HepG2 (cell line): Measurements from ENCODE around the gene TOPBP1. TPM values are rescaled to one million over a fixed set of nuclear protein-coding genes. Genes with fewer than 3 reads are reported as not detected.
A peak's percentile ranks its signal among the peaks of the same experiment; 100 is the strongest.

Experiments
- DMAP1 ChIP-seq: IDR thresholded peaks from 2 replicates; pipeline ENCODE4 v1.6.1; 2016
- EP300 ChIP-seq, 3 experiments: sonication (generic) in 1 of 3; formaldehyde crosslinking in 1 of 3; IDR thresholded peaks; 2 replicates each; pipeline versions ENCODE4 v1.5.1 to v1.6.1; 2011 to 2020; ENCODE audit warnings: low read depth in 2 of 3, low read length in 2 of 3, borderline replicate concordance in 1 of 3, improper control_type of control experiment in 1 of 3, mild to moderate bottlenecking in 1 of 3, missing genetic modification reagents in 1 of 3, moderate library complexity in 1 of 3
- ERF ChIP-seq: IDR thresholded peaks from 2 replicates; pipeline ENCODE4 v1.6.1; 2018; ENCODE audit warnings: missing biosample characterization, missing genetic modification reagents
- IRX3 ChIP-seq: sonication (generic); formaldehyde crosslinking; IDR thresholded peaks from 2 replicates; pipeline ENCODE4 v1.8.1; 2023; ENCODE audit warnings: mild to moderate bottlenecking, low read depth, missing genetic modification reagents, borderline replicate concordance
- KLF15 ChIP-seq: sonication (generic); formaldehyde crosslinking; IDR thresholded peaks from 2 replicates; pipeline ENCODE4 v1.8.1; 2023; ENCODE audit warnings: borderline replicate concordance, mild to moderate bottlenecking, inconsistent platforms, missing genetic modification reagents, mixed read lengths
- MYC ChIP-seq: sonication (generic); formaldehyde crosslinking; IDR thresholded peaks from 2 replicates; pipeline ENCODE4 v1.9.0; 2021; ENCODE audit warnings: missing genetic modification reagents, borderline replicate concordance
- NFYC ChIP-seq: IDR thresholded peaks from 2 replicates; pipeline ENCODE4 v1.6.1; 2016; ENCODE audit warnings: missing genetic modification reagents, missing compliant biosample characterization
- RARA ChIP-seq: IDR thresholded peaks from 2 replicates; pipeline ENCODE4 v1.6.1; 2016; ENCODE audit warnings: missing genetic modification reagents, missing compliant biosample characterization
- RFX5 ChIP-seq: IDR thresholded peaks from 2 replicates; pipeline ENCODE4 v1.6.1; 2011; ENCODE audit warnings: low read depth, low read length, improper control_type of control experiment
- SAP130 ChIP-seq: IDR thresholded peaks from 2 replicates; pipeline ENCODE4 v1.6.1; 2016; ENCODE audit warnings: low read depth
- SIN3A ChIP-seq: IDR thresholded peaks from 2 replicates; pipeline ENCODE4 v1.6.1; 2011; ENCODE audit warnings: low read depth, mild to moderate bottlenecking, control low read depth, low read length, borderline replicate concordance
- TBX3 ChIP-seq: fragments of 450-650 bp; IDR thresholded peaks from 2 replicates; pipeline ENCODE4 v1.6.1; 2017; ENCODE audit warnings: antibody characterized with exemption, mild to moderate bottlenecking, inconsistent platforms, borderline replicate concordance
- TCF7 ChIP-seq: sonication (generic); IDR thresholded peaks from 2 replicates; pipeline ENCODE4 v1.6.1; 2016; ENCODE audit warnings: antibody characterized with exemption, low read depth
- THAP11 ChIP-seq: IDR thresholded peaks from 2 replicates; pipeline ENCODE4 v1.6.1; 2016; ENCODE audit warnings: missing biosample characterization, missing genetic modification reagents
- ZNF335 ChIP-seq: sonication (generic); formaldehyde crosslinking; IDR thresholded peaks from 2 replicates; pipeline ENCODE4 v1.4.0; 2020; ENCODE audit warnings: missing genetic modification reagents
- ZNF432 ChIP-seq: sonication (generic); formaldehyde crosslinking; IDR thresholded peaks from 2 replicates; pipeline ENCODE4 v1.5.0; 2020; ENCODE audit warnings: missing genetic modification reagents, mild to moderate bottlenecking, borderline replicate concordance
- ZNF614 ChIP-seq: IDR thresholded peaks from 2 replicates; pipeline ENCODE4 v1.6.1; 2018; ENCODE audit warnings: missing biosample characterization, missing genetic modification reagents, inconsistent platforms, borderline replicate concordance
- ZNF891 ChIP-seq: sonication (generic); formaldehyde crosslinking; IDR thresholded peaks from 2 replicates; pipeline ENCODE4 v1.5.0; 2020; ENCODE audit warnings: mild to moderate bottlenecking, missing genetic modification reagents
- ZSCAN25 ChIP-seq: sonication (generic); formaldehyde crosslinking; IDR thresholded peaks from 2 replicates; pipeline ENCODE4 v1.8.0; 2022; ENCODE audit warnings: mild to moderate bottlenecking, missing genetic modification reagents
- polyA plus RNA-seq, 8 experiments: library from polyadenylated mRNA; depleted of rRNA in 3 of 8; stranded (reverse) in 7 of 8; unstranded in 1 of 8; fragments of >200 nt; fragmentation: Illumina TruSeq in 4 of 8; extraction: Trizol in 4 of 8; gene quantifications; 2 replicates each; pipeline versions ENCODE4 v1.2.1 to v1.2.3, GENCODE V29; 2011 to 2016; ENCODE audit warnings: low read depth in 4 of 8, missing spikeins in 1 of 8, mixed read lengths in 1 of 8; ENCODE audit not compliant: insufficient read depth in 1 of 8
- total RNA-seq, 5 experiments: library from RNA; depleted of rRNA; stranded (reverse); fragments of >200 nt; fragmentation: Illumina TruSeq; extraction: Trizol; gene quantifications; 2 replicates each; pipeline ENCODE4 v1.2.3, GENCODE V29; 2016; ENCODE audit warnings: low read depth in 1 of 5
- TF ChIP-seq, protein P1 (sequence below): sonication (generic); formaldehyde crosslinking; IDR thresholded peaks from 2 replicates; pipeline ENCODE4 v1.4.0; 2020; ENCODE audit warnings: missing genetic modification reagents, borderline replicate concordance
- TF ChIP-seq, protein P2 (sequence below): IDR thresholded peaks from 2 replicates; pipeline ENCODE4 v1.6.1; 2018; ENCODE audit warnings: missing genetic modification reagents
- TF ChIP-seq, protein P3 (sequence below): sonication (generic); formaldehyde crosslinking; IDR thresholded peaks from 2 replicates; pipeline ENCODE4 v1.5.0; 2020; ENCODE audit warnings: mild to moderate bottlenecking, missing genetic modification reagents

The TOPBP1 gene
- total and polyA plus RNA-seq, 2 of the 13 experiments (the other 11 are each of a cell fraction or from before 2014, with no cell fraction given) = 24.3 to 42.9 TPM

DNA sequence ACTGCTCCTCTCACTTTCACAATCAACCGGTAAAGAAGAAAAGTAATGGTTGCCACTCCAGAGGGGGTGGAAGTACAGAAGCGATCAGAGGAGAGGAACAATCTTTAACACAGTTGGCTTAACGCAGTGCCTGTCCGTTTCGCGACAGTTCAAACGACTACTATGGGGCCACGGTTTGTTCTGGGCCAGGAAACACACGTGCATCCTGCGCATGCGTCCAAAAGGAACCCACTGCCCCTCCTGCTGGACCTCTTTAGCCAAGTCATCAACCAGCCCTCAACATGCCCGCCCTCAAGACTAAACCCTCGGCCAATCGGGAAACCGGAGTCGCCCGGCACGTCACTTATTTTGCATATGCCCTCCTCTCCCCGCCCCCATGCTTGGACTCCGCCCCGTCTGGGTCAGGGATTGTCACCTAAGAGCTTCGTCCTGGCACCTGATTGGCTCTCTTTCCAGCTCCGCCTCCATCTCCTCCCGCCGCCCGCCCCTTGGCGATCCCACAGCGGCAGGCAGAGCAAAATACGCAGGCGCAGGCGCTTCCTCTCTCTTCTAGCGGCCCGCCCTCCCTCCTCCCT lies 88.6 kb downstream of the TOPBP1 start (continued):
- TF ChIP-seq IRX3 (CRISPR knock-in tag) = no peak
- TF ChIP-seq, protein P1, sequence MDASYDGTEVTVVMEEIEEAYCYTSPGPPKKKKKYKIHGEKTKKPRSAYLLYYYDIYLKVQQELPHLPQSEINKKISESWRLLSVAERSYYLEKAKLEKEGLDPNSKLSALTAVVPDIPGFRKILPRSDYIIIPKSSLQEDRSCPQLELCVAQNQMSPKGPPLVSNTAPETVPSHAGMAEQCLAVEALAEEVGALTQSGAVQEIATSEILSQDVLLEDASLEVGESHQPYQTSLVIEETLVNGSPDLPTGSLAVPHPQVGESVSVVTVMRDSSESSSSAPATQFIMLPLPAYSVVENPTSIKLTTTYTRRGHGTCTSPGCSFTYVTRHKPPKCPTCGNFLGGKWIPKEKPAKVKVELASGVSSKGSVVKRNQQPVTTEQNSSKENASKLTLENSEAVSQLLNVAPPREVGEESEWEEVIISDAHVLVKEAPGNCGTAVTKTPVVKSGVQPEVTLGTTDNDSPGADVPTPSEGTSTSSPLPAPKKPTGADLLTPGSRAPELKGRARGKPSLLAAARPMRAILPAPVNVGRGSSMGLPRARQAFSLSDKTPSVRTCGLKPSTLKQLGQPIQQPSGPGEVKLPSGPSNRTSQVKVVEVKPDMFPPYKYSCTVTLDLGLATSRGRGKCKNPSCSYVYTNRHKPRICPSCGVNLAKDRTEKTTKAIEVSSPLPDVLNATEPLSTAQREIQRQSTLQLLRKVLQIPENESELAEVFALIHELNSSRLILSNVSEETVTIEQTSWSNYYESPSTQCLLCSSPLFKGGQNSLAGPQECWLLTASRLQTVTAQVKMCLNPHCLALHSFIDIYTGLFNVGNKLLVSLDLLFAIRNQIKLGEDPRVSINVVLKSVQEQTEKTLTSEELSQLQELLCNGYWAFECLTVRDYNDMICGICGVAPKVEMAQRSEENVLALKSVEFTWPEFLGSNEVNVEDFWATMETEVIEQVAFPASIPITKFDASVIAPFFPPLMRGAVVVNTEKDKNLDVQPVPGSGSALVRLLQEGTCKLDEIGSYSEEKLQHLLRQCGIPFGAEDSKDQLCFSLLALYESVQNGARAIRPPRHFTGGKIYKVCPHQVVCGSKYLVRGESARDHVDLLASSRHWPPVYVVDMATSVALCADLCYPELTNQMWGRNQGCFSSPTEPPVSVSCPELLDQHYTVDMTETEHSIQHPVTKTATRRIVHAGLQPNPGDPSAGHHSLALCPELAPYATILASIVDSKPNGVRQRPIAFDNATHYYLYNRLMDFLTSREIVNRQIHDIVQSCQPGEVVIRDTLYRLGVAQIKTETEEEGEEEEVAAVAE (CRISPR knock-in tag) = peak; percentile 79; the same call in 1 of the 2 replicates
- peak; percentile 47; the same call in 1 of the 2 replicates for TF ChIP-seq TCF7
- peak; percentile 95; the same call in 1 of the 2 replicates for TF ChIP-seq TBX3
- peak; percentile 25; the same call in 1 of the 2 replicates for TF ChIP-seq ZSCAN25 (CRISPR knock-in tag)
- TF ChIP-seq RFX5 = peak; percentile 72
- TF ChIP-seq KLF15 (CRISPR knock-in tag) = no peak
- peak; percentile 52; the same call in 1 of the 2 replicates for TF ChIP-seq MYC (CRISPR knock-in tag)
- TF ChIP-seq, protein P2, sequence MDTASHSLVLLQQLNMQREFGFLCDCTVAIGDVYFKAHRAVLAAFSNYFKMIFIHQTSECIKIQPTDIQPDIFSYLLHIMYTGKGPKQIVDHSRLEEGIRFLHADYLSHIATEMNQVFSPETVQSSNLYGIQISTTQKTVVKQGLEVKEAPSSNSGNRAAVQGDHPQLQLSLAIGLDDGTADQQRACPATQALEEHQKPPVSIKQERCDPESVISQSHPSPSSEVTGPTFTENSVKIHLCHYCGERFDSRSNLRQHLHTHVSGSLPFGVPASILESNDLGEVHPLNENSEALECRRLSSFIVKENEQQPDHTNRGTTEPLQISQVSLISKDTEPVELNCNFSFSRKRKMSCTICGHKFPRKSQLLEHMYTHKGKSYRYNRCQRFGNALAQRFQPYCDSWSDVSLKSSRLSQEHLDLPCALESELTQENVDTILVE (CRISPR knock-in tag) = no peak
- TF ChIP-seq ZNF432 (CRISPR knock-in tag) = no peak
- peak; percentile 47; the same call in 1 of the 2 replicates for TF ChIP-seq ERF (CRISPR knock-in tag)
- TF ChIP-seq DMAP1 = no peak
- TF ChIP-seq SIN3A = peak; percentile 68; the same call in 1 of the 2 replicates
- peak; percentile 37; the same call in 1 of the 2 replicates for TF ChIP-seq ZNF614 (CRISPR knock-in tag)
- TF ChIP-seq RARA (CRISPR knock-in tag) = peak; percentile 52; the same call in 1 of the 2 replicates
- TF ChIP-seq, protein P3, sequence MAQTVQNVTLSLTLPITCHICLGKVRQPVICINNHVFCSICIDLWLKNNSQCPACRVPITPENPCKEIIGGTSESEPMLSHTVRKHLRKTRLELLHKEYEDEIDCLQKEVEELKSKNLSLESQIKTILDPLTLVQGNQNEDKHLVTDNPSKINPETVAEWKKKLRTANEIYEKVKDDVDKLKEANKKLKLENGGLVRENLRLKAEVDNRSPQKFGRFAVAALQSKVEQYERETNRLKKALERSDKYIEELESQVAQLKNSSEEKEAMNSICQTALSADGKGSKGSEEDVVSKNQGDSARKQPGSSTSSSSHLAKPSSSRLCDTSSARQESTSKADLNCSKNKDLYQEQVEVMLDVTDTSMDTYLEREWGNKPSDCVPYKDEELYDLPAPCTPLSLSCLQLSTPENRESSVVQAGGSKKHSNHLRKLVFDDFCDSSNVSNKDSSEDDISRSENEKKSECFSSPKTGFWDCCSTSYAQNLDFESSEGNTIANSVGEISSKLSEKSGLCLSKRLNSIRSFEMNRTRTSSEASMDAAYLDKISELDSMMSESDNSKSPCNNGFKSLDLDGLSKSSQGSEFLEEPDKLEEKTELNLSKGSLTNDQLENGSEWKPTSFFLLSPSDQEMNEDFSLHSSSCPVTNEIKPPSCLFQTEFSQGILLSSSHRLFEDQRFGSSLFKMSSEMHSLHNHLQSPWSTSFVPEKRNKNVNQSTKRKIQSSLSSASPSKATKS (CRISPR knock-in tag) = no peak
- peak; percentile 73 for TF ChIP-seq THAP11 (CRISPR knock-in tag)
- 0 out of 2 replicates have a peak, but pooled peaks have one; percentile 29 for TF ChIP-seq ZNF891 (CRISPR knock-in tag)
- no peak for TF ChIP-seq EP300 (IDR thresholded peaks at IDR 0.05; ENCODE audit: low read depth in 2 of 2, low read length in 2 of 2)
- peak; percentile 26; the same call in 1 of the 2 replicates for TF ChIP-seq EP300 (CRISPR knock-in tag; IDR thresholded peaks at IDR 0.05; ENCODE audit: borderline replicate concordance)
- TF ChIP-seq SAP130 = peak; percentile 76
- TF ChIP-seq NFYC (CRISPR knock-in tag) = peak; percentile 77
- TF ChIP-seq ZNF335 (CRISPR knock-in tag) = peak; percentile 79; the same call in 1 of the 2 replicates
